Large intestine (tissue), 3 donors: Measurements from ENCODE around the gene AATK. TPM values are rescaled to one million over a fixed set of nuclear protein-coding genes. Genes with fewer than 3 reads are reported as not detected.
A peak's percentile ranks its signal among the peaks of the same experiment; 100 is the strongest.

Experiments used
- DNase-seq, 2 donors: peaks; one replicate each; pipeline versions ENCODE4 v3.0.0 to v3.0.0-alpha.2; 2013
- H3K27ac ChIP-seq: one replicate; pipeline ENCODE4 v1.5.1; 2013; ENCODE audit warnings: low read length
- H3K27me3 ChIP-seq: 2 replicates; pipeline ENCODE4 v1.6.1; 2013; ENCODE audit warnings: low read length; ENCODE audit not compliant: control insufficient read depth, insufficient read depth
- H3K36me3 ChIP-seq: 2 replicates; pipeline ENCODE4 v1.6.1; 2013; ENCODE audit warnings: low read length; ENCODE audit not compliant: control insufficient read depth, insufficient read depth
- H3K4me1 ChIP-seq: one replicate; pipeline ENCODE4 v1.6.1; 2013; ENCODE audit warnings: low read length; ENCODE audit not compliant: control insufficient read depth, insufficient read depth
- H3K4me3 ChIP-seq: one replicate; pipeline ENCODE4 v1.5.1; 2013; ENCODE audit warnings: low read length
- H3K9me3 ChIP-seq: one replicate; pipeline ENCODE4 v1.6.1; 2013; ENCODE audit warnings: mild to moderate bottlenecking, low read depth, low read length, moderate library complexity; ENCODE audit not compliant: control insufficient read depth
- WGBS: methylation state at CpG from one replicate; pipeline ENCODE4 v1.1.5; 2013; ENCODE audit warnings: low lambda C conversion rate; ENCODE audit not compliant: insufficient coverage; 5-methylcytosine and 5-hydroxymethylcytosine counted together
- polyA plus RNA-seq: library from polyadenylated mRNA; unstranded; fragments of 120-200 nt; gene quantifications from one replicate; pipeline ENCODE4 v1.2.1, GENCODE V29; 2013

Gene AATK
- polyA plus RNA-seq, 1 donor = 81.2 TPM

DNA sequence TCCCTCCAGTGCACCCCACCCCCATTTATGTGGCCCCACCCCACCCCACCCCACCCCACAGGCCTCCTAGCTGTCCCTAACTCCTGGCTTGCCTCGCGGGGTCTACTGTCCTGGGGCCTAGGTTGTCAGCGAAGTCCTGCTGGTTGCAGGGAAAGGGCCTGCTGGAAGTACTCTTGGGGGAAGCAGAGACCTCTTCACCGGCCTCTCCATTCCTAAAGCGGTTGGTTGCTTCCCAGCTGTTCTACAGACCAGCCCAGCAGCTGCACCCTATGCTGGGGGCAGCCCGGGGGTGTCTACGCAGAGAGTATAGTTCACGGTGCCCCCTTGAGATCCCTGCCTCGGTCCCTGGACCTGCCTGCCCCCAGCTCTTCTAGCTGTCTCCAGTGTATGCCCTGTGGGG, 74.9 kb downstream of the AATK start:
- H3K27me3 ChIP-seq = peaks cover 2% of the 10 kb centered on the region
- H3K4me3 ChIP-seq = no peak overlapping the region
- no peak overlapping the region for H3K27ac ChIP-seq
- H3K36me3 ChIP-seq = peaks cover 6% of the 10 kb centered on the region
- WGBS = no CpG with 5 or more reads among the region's 9 CpGs
- peaks cover 21% of the 10 kb centered on the region for H3K4me1 ChIP-seq
- H3K9me3 ChIP-seq = peaks cover 4% of the 10 kb centered on the region
- no peak for DNase-seq

DNA sequence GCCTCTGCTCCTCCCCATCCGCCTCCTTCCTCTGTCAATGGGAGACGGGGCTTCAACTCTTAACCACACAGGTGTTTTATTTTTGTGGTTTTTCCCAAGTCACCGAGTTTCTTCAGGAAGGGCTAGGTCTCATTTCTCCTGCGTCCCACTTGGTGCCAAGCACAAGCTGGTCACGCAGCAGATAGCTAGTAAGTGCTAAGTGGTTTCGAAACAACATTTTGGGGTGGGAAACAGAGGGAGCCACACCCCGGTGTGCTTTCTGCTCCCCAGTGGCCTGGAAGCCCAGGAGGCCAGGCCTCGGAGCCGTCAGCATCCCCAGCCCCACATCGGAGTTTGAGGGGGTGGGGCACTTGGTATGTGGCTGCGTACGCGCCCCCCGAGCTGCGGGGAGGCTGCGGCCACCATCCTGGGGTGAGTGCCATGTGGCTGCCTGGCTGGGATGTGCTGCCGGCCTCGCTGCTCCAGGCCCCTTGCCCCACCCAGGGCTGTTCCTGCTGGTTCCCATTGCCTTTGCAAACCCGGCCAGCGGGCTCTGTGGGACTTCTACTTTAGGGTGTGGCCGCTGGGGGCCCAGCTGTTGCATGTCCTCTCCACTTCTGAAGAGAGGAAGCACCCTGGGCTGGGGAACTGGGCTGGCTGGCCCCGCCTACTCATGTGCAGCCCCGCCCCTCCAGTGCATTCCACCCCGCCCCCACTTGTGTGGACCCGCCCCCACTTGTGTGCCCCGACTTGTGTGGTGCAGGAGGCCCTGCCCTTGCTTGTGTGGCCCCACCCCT, 75.5 kb downstream of the AATK start:
- Histone ChIP-seq H3K27ac (no peak overlapping the region), H3K36me3 (peaks cover 6% of the 10 kb centered on the region)

GRCh38 chr17:81086789-81087551, 79.1 kb downstream of the AATK start:
- H3K27ac ChIP-seq = no peak overlapping the region
- no peaks in the 10 kb centered on the region for H3K27me3 ChIP-seq
- peaks cover 9% of the 10 kb centered on the region for H3K4me1 ChIP-seq
- no CpG with 5 or more reads among the region's 32 CpGs for WGBS
- no peak overlapping the region for H3K4me3 ChIP-seq
- peaks cover 9% of the 10 kb centered on the region for H3K36me3 ChIP-seq
- peaks cover under 1% of the 10 kb centered on the region for H3K9me3 ChIP-seq
- no peak for DNase-seq

More for the DNA sequence above, 75.5 kb downstream of the AATK start:
- Histone ChIP-seq H3K9me3 (peaks cover 4% of the 10 kb centered on the region), H3K27me3 (no peaks in the 10 kb centered on the region), H3K4me1 (peaks cover 17% of the 10 kb centered on the region), H3K4me3 (no peak overlapping the region)
- WGBS = no CpG with 5 or more reads among the region's 26 CpGs
- DNase-seq = peak; percentile 45 to 51

GRCh38 chr17:81085420-81085911, 80.6 kb downstream of the AATK start:
- H3K36me3 ChIP-seq = peaks cover 9% of the 10 kb centered on the region

DNA sequence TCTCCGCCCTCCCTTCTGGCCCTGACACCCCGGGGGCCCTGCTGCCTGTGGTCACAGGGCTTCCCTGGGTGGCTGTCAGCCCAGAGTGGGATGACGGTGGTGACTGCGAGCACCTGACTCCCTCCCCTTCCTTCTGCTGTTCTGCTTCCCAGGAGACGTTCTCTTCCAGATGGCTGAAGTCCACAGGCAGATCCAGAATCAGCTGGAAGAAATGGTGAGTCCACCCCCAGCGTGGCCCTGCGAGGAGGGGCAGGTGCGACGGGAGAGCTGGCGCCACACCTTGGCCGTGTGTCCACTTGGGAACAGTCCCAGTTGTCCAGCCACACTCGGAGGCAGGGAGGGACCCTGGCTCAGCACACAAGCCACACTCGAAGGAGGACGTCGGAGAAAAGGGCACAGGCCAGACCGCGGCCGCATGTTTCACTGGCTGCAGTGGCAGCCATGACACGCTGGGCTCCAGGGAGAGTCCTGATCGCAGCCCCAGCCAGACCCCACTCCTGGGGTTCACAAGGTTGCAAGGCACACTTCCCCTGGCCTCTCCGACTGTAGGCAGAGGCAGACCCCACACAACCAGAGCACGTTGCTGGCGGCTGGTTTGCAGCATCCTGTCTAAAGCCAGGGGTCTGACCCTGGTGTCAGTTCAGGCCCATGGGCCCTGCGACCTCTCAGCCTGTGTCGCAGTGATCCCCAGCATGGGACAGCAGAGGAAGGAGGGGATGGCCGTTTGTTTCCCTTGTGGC, 81.2 kb downstream of the AATK start:
- Histone ChIP-seq H3K4me3 (no peak overlapping the region), H3K4me1 (peaks cover 5% of the 10 kb centered on the region), H3K27me3 (no peaks in the 10 kb centered on the region), H3K27ac (no peak overlapping the region), H3K9me3 (no peaks in the 10 kb centered on the region), H3K36me3 (peaks cover 9% of the 10 kb centered on the region)
- no CpG with 5 or more reads among the region's 26 CpGs for WGBS
- no peak for DNase-seq

More at GRCh38 chr17:81085420-81085911, 80.6 kb downstream of the AATK start:
- Histone ChIP-seq H3K4me1 (peaks cover 6% of the 10 kb centered on the region), H3K27me3 (no peaks in the 10 kb centered on the region), H3K4me3 (no peak overlapping the region), H3K9me3 (no peaks in the 10 kb centered on the region), H3K27ac (no peak overlapping the region)
- WGBS = no CpG with 5 or more reads among the region's 20 CpGs
- DNase-seq = no peak

DNA sequence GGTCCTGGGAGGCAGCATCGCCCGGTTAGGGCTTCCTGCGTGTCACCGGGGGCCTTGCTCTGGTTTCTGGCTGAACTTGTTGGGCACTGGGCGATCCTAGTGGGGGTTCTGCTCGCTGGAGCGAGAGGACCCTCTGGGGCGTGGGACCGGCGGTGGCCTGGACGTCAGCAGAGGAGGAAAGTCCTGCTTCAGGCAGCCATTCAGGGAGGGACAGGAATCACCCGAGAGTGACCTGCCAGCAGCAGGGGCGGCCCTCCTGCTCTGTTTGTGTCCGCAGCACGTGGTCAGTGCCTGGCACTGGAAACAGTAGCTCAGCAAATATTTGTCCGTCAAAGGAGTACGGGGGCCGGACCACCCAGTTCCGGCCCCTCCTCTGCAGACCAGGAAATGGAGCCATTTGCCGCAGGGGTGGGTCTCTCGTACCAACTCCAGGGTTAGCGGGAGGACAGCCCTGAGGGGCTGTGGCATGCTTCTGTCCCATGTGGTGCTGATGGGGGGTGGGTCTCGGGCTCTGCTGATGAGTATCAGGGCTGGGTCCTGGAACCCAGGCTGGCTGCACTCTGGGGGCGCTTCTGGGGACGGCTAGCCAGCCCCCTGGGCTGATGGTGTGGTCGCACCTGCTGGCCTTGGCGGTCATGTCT, 82.8 kb downstream of the AATK start:
- DNase-seq = peak in 1 of 2 donors; percentile 34

DNA sequence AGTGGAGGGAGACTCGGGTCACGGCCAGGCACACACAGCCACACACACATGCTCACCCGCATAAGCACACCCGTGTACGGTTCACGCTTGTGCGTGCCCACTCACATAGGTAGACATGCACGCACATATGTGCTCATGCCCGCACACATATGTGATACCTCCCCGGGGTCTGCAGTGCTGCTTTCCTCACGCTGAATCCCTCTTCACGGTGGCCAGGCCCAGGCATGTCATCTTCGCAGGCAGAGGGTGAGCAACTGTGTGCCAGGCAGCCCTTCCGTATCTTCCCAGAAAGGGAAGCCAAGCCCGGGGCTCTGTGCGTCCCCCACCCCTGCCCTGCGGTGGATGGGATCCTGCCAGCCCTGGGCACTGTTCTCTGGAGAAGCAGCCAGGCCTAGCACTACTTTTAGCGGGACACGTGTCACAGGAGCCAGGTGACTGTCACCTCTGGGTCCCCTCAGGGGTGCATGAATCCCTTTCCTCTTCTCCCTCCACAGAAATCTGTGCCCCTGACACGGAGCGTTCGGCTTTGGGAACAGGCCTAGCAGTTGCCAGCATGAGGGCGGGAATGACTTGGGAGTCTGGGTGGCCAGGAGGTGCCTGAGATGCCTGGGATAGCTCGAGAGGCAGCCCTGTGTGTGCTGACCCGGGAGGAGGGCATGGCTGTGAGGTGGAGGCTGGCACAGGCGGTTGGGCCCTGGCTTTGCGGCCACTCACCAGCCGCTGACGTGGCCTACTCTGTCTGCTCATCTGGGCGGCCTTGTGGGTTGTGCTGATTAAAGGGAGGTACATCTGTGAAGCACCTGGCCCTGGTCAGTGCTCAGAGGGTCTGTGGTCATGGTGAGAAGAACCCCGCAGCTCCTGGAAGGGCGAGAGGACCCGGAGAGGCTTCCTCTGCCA, 83.6 kb downstream of the AATK start:
- DNase-seq = no peak
- H3K27ac ChIP-seq = no peak overlapping the region
- no peaks in the 10 kb centered on the region for H3K27me3 ChIP-seq
- H3K4me3 ChIP-seq = no peak overlapping the region
- peaks cover 7% of the 10 kb centered on the region for H3K36me3 ChIP-seq
- no CpG with 5 or more reads among the region's 33 CpGs for WGBS
- H3K4me1 ChIP-seq = peaks cover 5% of the 10 kb centered on the region
- no peaks in the 10 kb centered on the region for H3K9me3 ChIP-seq

More for the DNA sequence above, 82.8 kb downstream of the AATK start:
- H3K27me3 ChIP-seq = no peaks in the 10 kb centered on the region
- no peaks in the 10 kb centered on the region for H3K9me3 ChIP-seq
- H3K27ac ChIP-seq = no peak overlapping the region
- no CpG with 5 or more reads among the region's 27 CpGs for WGBS
- peaks cover 9% of the 10 kb centered on the region for H3K36me3 ChIP-seq
- no peak overlapping the region for H3K4me3 ChIP-seq
- peaks cover 5% of the 10 kb centered on the region for H3K4me1 ChIP-seq

- no peak overlapping the region for H3K4me3 ChIP-seq
- H3K27me3 ChIP-seq = no peaks in the 10 kb centered on the region
- no peaks in the 10 kb centered on the region for H3K9me3 ChIP-seq
- H3K36me3 ChIP-seq = peaks cover 2% of the 10 kb centered on the region
- H3K4me1 ChIP-seq = peaks cover 5% of the 10 kb centered on the region
- no CpG with 5 or more reads among the region's 33 CpGs for WGBS
- DNase-seq = no peak
- no peak overlapping the region for H3K27ac ChIP-seq
Observed at GRCh38 chr17:81081222-81082176, 84.5 kb downstream of the AATK start.
